H1 (cell line): ENCODE data around the gene EEF1AKMT2. TPM values are rescaled to one million over a fixed set of nuclear protein-coding genes. Genes with fewer than 3 reads are reported as not detected.

Experiments used
- CTCF ChIA-PET: fragments of 300-600 bp; sonication (Branson Sonifier 250); formaldehyde crosslinking; loops from one replicate; lab custom pipeline; 2021; ENCODE audit not compliant: partially characterized antibody; lab: Charles Lee
- POLR2A ChIA-PET: fragments of 300-600 bp; sonication (Branson Sonifier 250); formaldehyde crosslinking; loops from one replicate; lab custom pipeline; 2021; ENCODE audit warnings: inconsistent platforms; ENCODE audit not compliant: partially characterized antibody; lab: Charles Lee
- DNase-seq, 2 experiments: peaks; one replicate each; pipeline versions ENCODE4 v3.0.0 to v3.0.0-alpha.2; 2010 to 2022; ENCODE audit warnings: low spot score in 2 of 2, low read depth in 1 of 2, mixed read lengths in 1 of 2
- FAIRE-seq: peaks from 2 replicates; lab custom pipeline; 2011; peaks lifted over from hg19 to GRCh38; lab: Jason Lieb, UNC
- H2AFZ ChIP-seq: 2 replicates; pipeline ENCODE4 v1.8.1; 2012; ENCODE audit warnings: low read length, inconsistent platforms
- H2AK5ac ChIP-seq: 2 replicates; pipeline ENCODE4 v1.6.1; 2013; ENCODE audit warnings: low read depth, low read length
- H2BK120ac ChIP-seq: replicated peaks from 2 replicates; pipeline ENCODE3; 2013; ENCODE audit warnings: low read depth, low read length, inconsistent platforms
- H2BK12ac ChIP-seq: 2 replicates; pipeline ENCODE4 v1.6.1; 2013; ENCODE audit warnings: low read depth, low read length
- H2BK15ac ChIP-seq: 2 replicates; pipeline ENCODE4 v1.6.1; 2013; ENCODE audit warnings: low read length
- H2BK20ac ChIP-seq: 2 replicates; pipeline ENCODE4 v1.6.1; 2013; ENCODE audit warnings: low read length
- H2BK5ac ChIP-seq: 2 replicates; pipeline ENCODE4 v1.6.1; 2013; ENCODE audit warnings: low read depth, low read length
- H3K14ac ChIP-seq: 2 replicates; pipeline ENCODE4 v1.6.1; 2013; ENCODE audit warnings: inconsistent platforms; ENCODE audit not compliant: insufficient read length
- H3K18ac ChIP-seq: 2 replicates; pipeline ENCODE4 v1.6.1; 2013; ENCODE audit warnings: low read length; ENCODE audit errors: extremely low read depth
- H3K23ac ChIP-seq: 2 replicates; pipeline ENCODE4 v1.6.1; 2013; ENCODE audit warnings: inconsistent platforms; ENCODE audit not compliant: insufficient read length
- H3K23me2 ChIP-seq: 2 replicates; pipeline ENCODE4 v1.6.1; 2013; ENCODE audit warnings: low read depth, low read length
- H3K27ac ChIP-seq: 2 replicates; pipeline ENCODE4 v1.6.1; 2011; ENCODE audit warnings: low read depth, low read length, inconsistent platforms
- H3K27me3 ChIP-seq, 4 experiments: replicated peaks in 1 of 4; 1 replicate in 1 of 4; 2 replicates in 3 of 4; pipeline versions ENCODE4 v1.6.1 to v1.8.1; 2011 to 2013; ENCODE audit warnings: low read length in 3 of 4, mild to moderate bottlenecking in 3 of 4, inconsistent platforms in 2 of 4, mixed read lengths in 2 of 4, moderate library complexity in 1 of 4; ENCODE audit not compliant: control insufficient read depth in 3 of 4, insufficient read depth in 3 of 4; ENCODE audit errors: extremely low read depth in 1 of 4
- H3K36me3 ChIP-seq, 4 experiments: 2 replicates each; pipeline versions ENCODE4 v1.6.1 to v1.8.1; 2011 to 2013; ENCODE audit warnings: mild to moderate bottlenecking in 4 of 4, low read length in 3 of 4, moderate library complexity in 2 of 4, control low read depth in 1 of 4, inconsistent platforms in 1 of 4; ENCODE audit not compliant: insufficient read depth in 4 of 4, control insufficient read depth in 2 of 4
- H3K4ac ChIP-seq: replicated peaks from 2 replicates; pipeline ENCODE3; 2013; ENCODE audit warnings: low read length, low read depth, mixed read lengths, inconsistent platforms; ENCODE audit not compliant: insufficient read length
- H3K4me1 ChIP-seq, 4 experiments: replicated peaks in 1 of 4; 1 replicate in 1 of 4; 2 replicates in 3 of 4; pipeline versions ENCODE4 v1.6.1 to v1.8.1; 2011 to 2013; ENCODE audit warnings: low read length in 3 of 4, inconsistent platforms in 2 of 4, mixed read lengths in 1 of 4; ENCODE audit not compliant: insufficient read depth in 4 of 4, control insufficient read depth in 3 of 4
- H3K4me2 ChIP-seq, 2 experiments: 2 replicates each; pipeline versions ENCODE4 v1.6.1 to v1.8.1; 2011 to 2013; ENCODE audit warnings: low read depth in 2 of 2, low read length in 2 of 2, control low read depth in 1 of 2, inconsistent platforms in 1 of 2, mild to moderate bottlenecking in 1 of 2; ENCODE audit not compliant: insufficient read depth in 1 of 2
- H3K4me3 ChIP-seq, 4 experiments: fragments of 200-600, 300-600 bp in 1 of 4; sonication (generic), shearing (Covaris generic), sonication (Bioruptor Twin) in 1 of 4; 2 replicates each; pipeline versions ENCODE4 v1.5.1 to v1.8.1; 2011 to 2016; ENCODE audit warnings: low read length in 4 of 4, low read depth in 3 of 4, control low read depth in 2 of 4, inconsistent platforms in 2 of 4, mild to moderate bottlenecking in 2 of 4, mixed read lengths in 1 of 4, moderate library complexity in 1 of 4; ENCODE audit not compliant: insufficient read depth in 2 of 4; ENCODE audit errors: extremely low read depth in 1 of 4
- H3K56ac ChIP-seq: replicated peaks from 2 replicates; pipeline ENCODE3; 2013; ENCODE audit warnings: low read depth, mild to moderate bottlenecking, mixed read lengths, low read length, inconsistent platforms; ENCODE audit not compliant: insufficient read length
- H3K79me1 ChIP-seq: 2 replicates; pipeline ENCODE4 v1.6.1; 2013; ENCODE audit warnings: low read depth, low read length, control low read depth
- H3K79me2 ChIP-seq, 2 experiments: 2 replicates each; pipeline versions ENCODE4 v1.6.1 to v1.8.1; 2012 to 2013; ENCODE audit warnings: low read length in 2 of 2, mild to moderate bottlenecking in 2 of 2, inconsistent platforms in 1 of 2; ENCODE audit not compliant: insufficient read depth in 2 of 2, control insufficient read depth in 1 of 2
- H3K9ac ChIP-seq, 4 experiments: replicated peaks in 1 of 4; 1 replicate in 1 of 4; 2 replicates in 3 of 4; pipeline versions ENCODE4 v1.6.1 to v1.8.1; 2011 to 2013; ENCODE audit warnings: low read depth in 3 of 4, low read length in 3 of 4, control low read depth in 2 of 4, mild to moderate bottlenecking in 2 of 4, moderate library complexity in 2 of 4, inconsistent platforms in 1 of 4; ENCODE audit errors: extremely low read depth in 1 of 4
- H3K9me3 ChIP-seq, 2 experiments: 2 replicates each; pipeline versions ENCODE4 v1.6.1 to v1.8.1; 2012 to 2013; ENCODE audit warnings: mild to moderate bottlenecking in 2 of 2, moderate library complexity in 2 of 2, control low read depth in 1 of 2, inconsistent platforms in 1 of 2, low read depth in 1 of 2, low read length in 1 of 2, mixed read lengths in 1 of 2; ENCODE audit not compliant: insufficient read depth in 2 of 2
- H4K20me1 ChIP-seq, 2 experiments: replicated peaks in 1 of 2; 2 replicates each; pipeline versions ENCODE3 to v1.8.1; 2011 to 2013; ENCODE audit warnings: inconsistent platforms in 2 of 2, low read length in 2 of 2, mild to moderate bottlenecking in 1 of 2; ENCODE audit not compliant: insufficient read depth in 2 of 2, control insufficient read depth in 1 of 2
- H4K5ac ChIP-seq: 2 replicates; pipeline ENCODE4 v1.6.1; 2013; ENCODE audit warnings: low read length, low read depth, mixed read lengths, inconsistent platforms; ENCODE audit not compliant: insufficient read length
- H4K8ac ChIP-seq: 2 replicates; pipeline ENCODE4 v1.8.0; 2013; ENCODE audit warnings: mild to moderate bottlenecking, moderate library complexity, low read length, inconsistent platforms; ENCODE audit not compliant: insufficient read depth; ENCODE audit errors: extremely low read depth
- H4K91ac ChIP-seq: replicated peaks from 2 replicates; pipeline ENCODE3; 2013; ENCODE audit warnings: low read length, mixed read lengths, inconsistent platforms; ENCODE audit not compliant: insufficient read length
- ATF3 ChIP-seq: IDR thresholded peaks from 2 replicates; pipeline ENCODE4 v1.6.1; 2011; ENCODE audit warnings: low read depth, mild to moderate bottlenecking, low read length; ENCODE audit not compliant: insufficient read depth
- CHD1 ChIP-seq: IDR thresholded peaks from 2 replicates; pipeline ENCODE4 v1.6.1; 2012; ENCODE audit warnings: low read depth, low read length, improper control_type of control experiment
- E2F6 ChIP-seq: IDR thresholded peaks from 2 replicates; pipeline ENCODE4 v1.6.1; 2012; ENCODE audit warnings: inconsistent platforms
- GABPA ChIP-seq: IDR thresholded peaks from 2 replicates; pipeline ENCODE4 v1.6.1; 2011; ENCODE audit warnings: mild to moderate bottlenecking, low read length, moderate library complexity, borderline replicate concordance; ENCODE audit not compliant: insufficient read depth
- GTF2F1 ChIP-seq: IDR thresholded peaks from 2 replicates; pipeline ENCODE4 v1.6.1; 2012; ENCODE audit warnings: low read depth, low read length, improper control_type of control experiment, borderline replicate concordance
- MAFK ChIP-seq: IDR thresholded peaks from 2 replicates; pipeline ENCODE4 v1.6.1; 2012; ENCODE audit warnings: low read depth, mild to moderate bottlenecking, improper control_type of control experiment, low read length
- PHF8 ChIP-seq: fragments of 200-600 bp; sonication (generic); conservative IDR thresholded peaks from 2 replicates; pipeline ENCODE4 v1.7.1; 2012; ENCODE audit warnings: low read depth, mild to moderate bottlenecking, inconsistent platforms, low read length, moderate library complexity
- WGBS, 2 experiments: shearing (Covaris generic) in 1 of 2; methylation state at CpG; one replicate each; pipeline versions ENCODE4 v1.1.6 to v1.1.7; 2013 to 2015; ENCODE audit warnings: low lambda C conversion rate in 2 of 2, mixed read lengths in 2 of 2, inconsistent platforms in 1 of 2, low coverage in 1 of 2, missing lambda C conversion rate in 1 of 2; ENCODE audit not compliant: insufficient replicate concordance in 2 of 2, insufficient coverage in 1 of 2, insufficient read length in 1 of 2; ENCODE audit errors: extremely low coverage in 1 of 2, missing lambda C conversion rate in 1 of 2; 5-methylcytosine and 5-hydroxymethylcytosine counted together
- polyA plus RNA-seq, 7 experiments: library from polyadenylated mRNA; depleted of rRNA in 3 of 7; stranded (reverse) in 5 of 7; unstranded in 2 of 7; fragments of >200 nt in 5 of 7; fragments of 200-250 nt in 2 of 7; gene quantifications; 1 replicate in 5 of 7; 2 replicates in 1 of 7; 4 replicates in 1 of 7; pipeline versions ENCODE4 v1.2.1 to v1.2.3, GENCODE V29; 2011 to 2013; ENCODE audit warnings: missing spikeins in 2 of 7, mixed read lengths in 2 of 7
- total RNA-seq: library from RNA; stranded (reverse); fragmentation: NEBNext Ultra II Directional; extraction: Animal tissue kit (Norgen Biotek cat#: 25700); gene quantifications from 2 replicates; pipeline ENCODE4 v1.2.1, GENCODE V29; 2021

EEF1AKMT2 gene
- total and polyA plus RNA-seq, 2 of the 8 experiments (the other 6 are each of a cell fraction or from before 2014, with no cell fraction given): 9.8 to 26.8 TPM

GRCh38 chr10:124821520-124821919 is 29.8 kb upstream of the EEF1AKMT2 start:
- H2BK120ac ChIP-seq: no peak overlapping the region
- H4K91ac ChIP-seq: no peak overlapping the region
- ChIA-PET CTCF (no interaction called here), POLR2A (no interaction called here)
- no peak overlapping the region for H3K4me2 ChIP-seq
- no peak overlapping the region for H2BK5ac ChIP-seq
- TF ChIP-seq ATF3 (no peak), CHD1 (no peak), E2F6 (no peak), GTF2F1 (no peak), MAFK (no peak), PHF8 (no peak), GABPA (no peak)
- no peaks in the 10 kb centered on the region for H3K27me3 ChIP-seq
- H3K23me2 ChIP-seq: no peaks in the 10 kb centered on the region
- H3K9me3 ChIP-seq: no peaks in the 10 kb centered on the region
- no peak overlapping the region for H3K14ac ChIP-seq
- no peak overlapping the region for H3K4ac ChIP-seq
- peaks cover 0 to 19% (median 10%) of the 10 kb centered on the region in 4 experiments; a peak in 4 of 8 replicates for H3K36me3 ChIP-seq
- WGBS, 2 experiments: 85% methylated on average over 4 of the region's 4 CpGs; no CpG with 5 or more reads in 1 of the 2 experiments
- no peak overlapping the region for H3K18ac ChIP-seq
- H2BK12ac ChIP-seq: no peak overlapping the region
- H3K79me1 ChIP-seq: no peaks in the 10 kb centered on the region
- peaks cover 0 to 1% of the 10 kb centered on the region in 2 experiments for H4K20me1 ChIP-seq
- no peak overlapping the region for H3K56ac ChIP-seq
- H4K8ac ChIP-seq: no peak overlapping the region
- H3K4me1 ChIP-seq: no peaks in the 10 kb centered on the region
- no peak overlapping the region for H3K23ac ChIP-seq
- H2AK5ac ChIP-seq: no peak overlapping the region
- FAIRE-seq (no peak), DNase-seq (no peak)
- no peak overlapping the region for H2BK20ac ChIP-seq
- H3K9ac ChIP-seq: no peak overlapping the region
- H3K27ac ChIP-seq: no peak overlapping the region
- no peak overlapping the region for H2AFZ ChIP-seq
- H3K4me3 ChIP-seq: no peak overlapping the region
- H3K79me2 ChIP-seq: no peaks in the 10 kb centered on the region
- no peak overlapping the region for H2BK15ac ChIP-seq
- H4K5ac ChIP-seq: no peak overlapping the region
